K562 (cell line): Measurements from ENCODE around the gene THEMIS. TPM values are rescaled to one million over a fixed set of nuclear protein-coding genes. Genes with fewer than 3 reads are reported as not detected.

Experiments
- ATAC-seq: fragments of 200-7000 bp; cut with Tn5 transposase; 3 replicates; pipeline ENCODE4 v1.9.1; 2020; ENCODE audit warnings: moderate library complexity
- BruUV-seq: library from RNA; stranded (reverse); fragments of 400-500 nt; replicated peaks from 2 replicates; lab custom pipeline; 2021; lab: Mats Ljungman, UMichigan
- CTCF ChIA-PET: fragments of 300-600 bp; formaldehyde crosslinking; extraction: SDS; loops from one replicate; lab custom pipeline; 2021; ENCODE audit warnings: low intra/inter-chr PET ratio; lab: Yijun Ruan, JAX
- POLR2A ChIA-PET: fragments of 300-600, 350-650 bp; sonication (Branson Sonifier 250); formaldehyde crosslinking; extraction: SDS; loops from one replicate; lab custom pipeline; 2021; ENCODE audit warnings: antibody characterized with exemption, inconsistent platforms; lab: Yijun Ruan, JAX
- DNase-seq, 4 experiments: peaks; one replicate each; pipeline versions ENCODE4 v3.0.0 to v3.0.0-alpha.2; 2011 to 2018; ENCODE audit warnings: low spot score in 3 of 4, mixed read lengths in 3 of 4; ENCODE audit errors: extremely low read depth in 1 of 4
- FAIRE-seq: peaks from 2 replicates; lab custom pipeline; 2011; peaks lifted over from hg19 to GRCh38; lab: Jason Lieb, UNC
- H2AFZ ChIP-seq: 2 replicates; pipeline ENCODE4 v1.6.0; 2011; ENCODE audit warnings: low read depth, low read length, control low read depth, inconsistent platforms
- H3K27ac ChIP-seq: fragments of 200-600 bp; 3 replicates; pipeline ENCODE4 v1.8.0; 2011; ENCODE audit warnings: low read depth, mild to moderate bottlenecking, control low read depth, inconsistent platforms, low read length, moderate library complexity, mixed read lengths; ENCODE audit errors: extremely low read depth
- H3K27me3 ChIP-seq, 2 experiments: fragments of 300-600 bp in 1 of 2; 2 replicates in 1 of 2; 3 replicates in 1 of 2; pipeline versions ENCODE4 v1.6.0 to v1.8.0; 2011; ENCODE audit warnings: inconsistent platforms in 2 of 2, low read length in 2 of 2, mild to moderate bottlenecking in 1 of 2, mixed read lengths in 1 of 2, moderate library complexity in 1 of 2; ENCODE audit not compliant: control insufficient read depth in 2 of 2, insufficient read depth in 2 of 2
- H3K36me3 ChIP-seq: fragments of 300-600 bp; 3 replicates; pipeline ENCODE4 v1.8.0; 2011; ENCODE audit warnings: mild to moderate bottlenecking, low read length, inconsistent platforms; ENCODE audit not compliant: control insufficient read depth, insufficient read depth
- H3K4me1 ChIP-seq, 2 experiments: fragments of 200-600 bp in 1 of 2; replicated peaks in 1 of 2; 2 replicates in 1 of 2; 3 replicates in 1 of 2; pipeline versions ENCODE4 v1.5.1 to v1.8.0; 2011; ENCODE audit warnings: inconsistent platforms in 2 of 2, low read length in 2 of 2, mild to moderate bottlenecking in 1 of 2, mixed read lengths in 1 of 2, moderate library complexity in 1 of 2; ENCODE audit not compliant: control insufficient read depth in 2 of 2, insufficient read depth in 2 of 2
- H3K4me2 ChIP-seq: 2 replicates; pipeline ENCODE4 v1.6.1; 2011; ENCODE audit warnings: low read length, control low read depth, inconsistent platforms, mixed read lengths; ENCODE audit not compliant: insufficient read depth
- H3K4me3 ChIP-seq: fragments of 200-600 bp; sonication (generic), shearing (Covaris generic); 2 replicates; pipeline ENCODE4 v1.5.1; 2016; ENCODE audit warnings: control low read depth, inconsistent platforms
- H3K79me2 ChIP-seq: fragments of 200-600 bp; 3 replicates; pipeline ENCODE4 v1.8.0; 2011; ENCODE audit warnings: low read length, inconsistent platforms; ENCODE audit not compliant: control insufficient read depth, insufficient read depth
- H3K9ac ChIP-seq, 2 experiments: 2 replicates each; pipeline versions ENCODE4 v1.6.0 to v1.6.1; 2011; ENCODE audit warnings: low read depth in 2 of 2, low read length in 2 of 2, control low read depth in 1 of 2, inconsistent platforms in 1 of 2, mild to moderate bottlenecking in 1 of 2, mixed read lengths in 1 of 2; ENCODE audit not compliant: insufficient read depth in 1 of 2
- H3K9me1 ChIP-seq: one replicate; pipeline ENCODE4 v1.6.0; 2011; ENCODE audit warnings: inconsistent platforms, mild to moderate bottlenecking, low read length, moderate library complexity; ENCODE audit not compliant: control insufficient read depth, insufficient read depth
- H3K9me3 ChIP-seq: replicated peaks from 2 replicates; pipeline ENCODE4 v1.5.1; 2011; ENCODE audit warnings: low read depth, low read length, inconsistent platforms; ENCODE audit not compliant: control insufficient read depth, insufficient read depth
- H4K20me1 ChIP-seq: replicated peaks from 2 replicates; pipeline ENCODE4 v1.6.1; 2011; ENCODE audit warnings: low read length, inconsistent platforms, mixed read lengths; ENCODE audit not compliant: control insufficient read depth, insufficient read depth
- ADNP ChIP-seq: fragments of 200-800 bp; sonication (Bioruptor generic); IDR thresholded peaks from 2 replicates; pipeline ENCODE4 v1.6.1; 2016; ENCODE audit warnings: missing genetic modification characterization, missing compliant biosample characterization
- HEY1 ChIP-seq: fragments of 250-450 bp; sonication (Bioruptor Pico); IDR thresholded peaks from 2 replicates; pipeline ENCODE4 v1.5.0; 2020; ENCODE audit warnings: mild to moderate bottlenecking, moderate library complexity, borderline replicate concordance
- HNRNPK ChIP-seq: fragments of 200-400 bp; formaldehyde crosslinking; IDR thresholded peaks from one replicate; pipeline ENCODE4 v1.6.1; 2018; ENCODE audit warnings: mild to moderate bottlenecking, low read depth, low read length; ENCODE audit not compliant: poor library complexity, severe bottlenecking
- KLF1 ChIP-seq: fragments of 450-650 bp; IDR thresholded peaks from 2 replicates; pipeline ENCODE4 v1.6.1; 2016; ENCODE audit warnings: missing genetic modification characterization, missing compliant biosample characterization
- LEF1 ChIP-seq: fragments of 450-650 bp; IDR thresholded peaks from 2 replicates; pipeline ENCODE4 v1.6.1; 2016; ENCODE audit warnings: mild to moderate bottlenecking
- MITF ChIP-seq: IDR thresholded peaks from 2 replicates; pipeline ENCODE4 v1.6.1; 2014; ENCODE audit warnings: antibody characterized with exemption
- MTF1 ChIP-seq: fragments of 250-450 bp; sonication (Bioruptor Pico); IDR thresholded peaks from 2 replicates; pipeline ENCODE4 v1.9.0; 2021; ENCODE audit warnings: moderate library complexity, mild to moderate bottlenecking, inconsistent platforms, borderline replicate concordance
- MYC ChIP-seq, 2 experiments: fragments of 250-450 bp in 1 of 2; sonication (Bioruptor Pico) in 1 of 2; IDR thresholded peaks; 2 replicates each; pipeline versions ENCODE4 v1.5.1 to v1.6.1; 2012 to 2021; ENCODE audit warnings: low read depth in 2 of 2, borderline replicate concordance in 1 of 2, improper control_type of control experiment in 1 of 2, low read length in 1 of 2, mild to moderate bottlenecking in 1 of 2, moderate library complexity in 1 of 2
- PTTG1 ChIP-seq: fragments of 450-650 bp; IDR thresholded peaks from 2 replicates; pipeline ENCODE4 v1.6.1; 2016; ENCODE audit warnings: low read depth, mild to moderate bottlenecking, missing genetic modification characterization, missing compliant biosample characterization
- PYGO2 ChIP-seq: fragments of 450-650 bp; IDR thresholded peaks from 2 replicates; pipeline ENCODE4 v1.6.1; 2016; ENCODE audit warnings: mild to moderate bottlenecking, missing genetic modification characterization, moderate library complexity, missing compliant biosample characterization
- SMARCC2 ChIP-seq: fragments of 450-650 bp; IDR thresholded peaks from 2 replicates; pipeline ENCODE4 v1.6.1; 2017; ENCODE audit warnings: antibody characterized with exemption, moderate library complexity, mild to moderate bottlenecking, low read depth
- SOX6 ChIP-seq: fragments of 450-650 bp; IDR thresholded peaks from 2 replicates; pipeline ENCODE4 v1.6.1; 2014; ENCODE audit warnings: mild to moderate bottlenecking
- TFAM ChIP-seq: fragments of 250-450 bp; sonication (Bioruptor Pico); conservative IDR thresholded peaks from 2 replicates; pipeline ENCODE4 v1.5.0; 2021; ENCODE audit warnings: mild to moderate bottlenecking, moderate library complexity
- TGIF2 ChIP-seq: sonication (generic); formaldehyde crosslinking; IDR thresholded peaks from 2 replicates; pipeline ENCODE4 v1.8.1; 2022; ENCODE audit warnings: mild to moderate bottlenecking, missing genetic modification reagents, moderate library complexity
- THRB ChIP-seq: fragments of 450-650 bp; formaldehyde crosslinking; conservative IDR thresholded peaks from 2 replicates; pipeline ENCODE4 v1.4.0; 2022; ENCODE audit warnings: mild to moderate bottlenecking, missing genetic modification characterization
- TRIM28 ChIP-seq: fragments of 450-650 bp; IDR thresholded peaks from 2 replicates; pipeline ENCODE4 v1.6.1; 2017
- YBX1 ChIP-seq: fragments of 450-650 bp; IDR thresholded peaks from 2 replicates; pipeline ENCODE4 v1.7.1; 2016; ENCODE audit warnings: mild to moderate bottlenecking
- ZNF239 ChIP-seq: fragments of 250-450 bp; sonication (Bioruptor Pico); IDR thresholded peaks from 2 replicates; pipeline ENCODE4 v1.4.0; 2020; ENCODE audit warnings: mild to moderate bottlenecking
- in situ Hi-C: fragments of 300-500 bp; cut with MboI; formaldehyde crosslinking; loops from 4 replicates; pipeline ENCODE4 v1.15.0; 2018; ENCODE audit warnings: inconsistent platforms, mixed read lengths
- intact Hi-C: fragments of 100-400 bp; cut with micrococcal nuclease; formaldehyde crosslinking; loops from 2 replicates; pipeline ENCODE4 v1.14.2; 2022
- polyA plus RNA-seq, 8 experiments: library from polyadenylated mRNA; depleted of rRNA in 4 of 8; stranded (reverse) in 5 of 8; unstranded in 3 of 8; fragments of >200 nt; fragmentation: Nextera tagmentation in 2 of 8; fragmentation: Illumina TruSeq in 1 of 8; extraction: Ambion mirVana in 2 of 8; extraction: Trizol in 1 of 8; gene quantifications; 2 replicates each; pipeline versions ENCODE4 v1.2.1 to v1.2.3, GENCODE V29; 2011 to 2014; ENCODE audit warnings: inconsistent platforms in 1 of 8, missing spikeins in 1 of 8
- total RNA-seq, 7 experiments: library from RNA; depleted of rRNA in 6 of 7; stranded (reverse); fragments of >200 nt in 6 of 7; fragmentation: Illumina TruSeq in 2 of 7; extraction: Trizol in 2 of 7; gene quantifications; 2 replicates each; pipeline versions ENCODE4 v1.2.1 to v1.2.3, GENCODE V29; 2011 to 2021; ENCODE audit warnings: low replicate concordance in 1 of 7
- TF ChIP-seq, protein P1 (sequence below): fragments of 250-450 bp; sonication (Bioruptor Pico); IDR thresholded peaks from 2 replicates; pipeline ENCODE4 v1.4.0; 2020
- TF ChIP-seq, protein P2 (sequence below): fragments of 250-450 bp; sonication (Bioruptor Pico); IDR thresholded peaks from 2 replicates; pipeline ENCODE4 v1.5.0; 2020; ENCODE audit warnings: mild to moderate bottlenecking

Gene THEMIS
- total and polyA plus RNA-seq, 9 of the 15 experiments (the other 6 are each of a cell fraction or from before 2014, with no cell fraction given): 0.09 TPM; not detected in 8

DNA sequence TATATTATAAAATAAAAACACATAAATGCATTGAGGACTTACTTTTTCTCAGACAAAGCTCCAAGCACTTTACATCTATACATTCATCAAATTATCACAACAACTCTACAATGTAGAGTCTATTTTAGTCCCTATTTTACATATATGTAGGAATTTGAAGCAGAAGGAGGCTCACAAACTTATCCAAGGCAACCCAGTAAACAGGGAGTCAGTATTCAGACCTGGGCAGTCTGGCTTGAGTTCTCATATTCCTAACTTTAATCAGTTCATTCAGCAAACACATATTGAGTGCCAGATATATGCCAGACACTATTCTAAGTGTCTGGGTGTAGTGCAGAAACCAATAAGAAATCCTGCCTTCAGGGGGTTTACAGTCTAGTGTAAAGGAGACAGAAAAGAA is 194.6 kb downstream of the THEMIS start:
- Histone ChIP-seq H3K9me1 (no peaks in the 10 kb centered on the region), H3K79me2 (no peaks in the 10 kb centered on the region), H3K4me1 (no peaks in the 10 kb centered on the region), H3K9me3 (no peaks in the 10 kb centered on the region), H3K27me3 (no peaks in the 10 kb centered on the region), H3K4me2 (no peak overlapping the region), H3K27ac (no peak overlapping the region), H2AFZ (no peak overlapping the region), H3K4me3 (no peak overlapping the region), H3K9ac (no peak overlapping the region), H4K20me1 (no peaks in the 10 kb centered on the region), H3K36me3 (no peaks in the 10 kb centered on the region)
- ATAC-seq (no peak), FAIRE-seq (no peak), DNase-seq (no peak)
- CTCF ChIA-PET: no interaction called here
- no peak for TF ChIP-seq TGIF2 (CRISPR knock-in tag)
- TF ChIP-seq, protein P1, sequence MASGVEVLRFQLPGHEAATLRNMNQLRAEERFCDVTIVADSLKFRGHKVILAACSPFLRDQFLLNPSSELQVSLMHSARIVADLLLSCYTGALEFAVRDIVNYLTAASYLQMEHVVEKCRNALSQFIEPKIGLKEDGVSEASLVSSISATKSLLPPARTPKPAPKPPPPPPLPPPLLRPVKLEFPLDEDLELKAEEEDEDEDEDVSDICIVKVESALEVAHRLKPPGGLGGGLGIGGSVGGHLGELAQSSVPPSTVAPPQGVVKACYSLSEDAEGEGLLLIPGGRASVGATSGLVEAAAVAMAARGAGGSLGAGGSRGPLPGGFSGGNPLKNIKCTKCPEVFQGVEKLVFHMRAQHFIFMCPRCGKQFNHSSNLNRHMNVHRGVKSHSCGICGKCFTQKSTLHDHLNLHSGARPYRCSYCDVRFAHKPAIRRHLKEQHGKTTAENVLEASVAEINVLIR: no peak
- no peak for TF ChIP-seq THRB (CRISPR knock-in tag)
- TF ChIP-seq MTF1: no peak
- TF ChIP-seq, protein P2, sequence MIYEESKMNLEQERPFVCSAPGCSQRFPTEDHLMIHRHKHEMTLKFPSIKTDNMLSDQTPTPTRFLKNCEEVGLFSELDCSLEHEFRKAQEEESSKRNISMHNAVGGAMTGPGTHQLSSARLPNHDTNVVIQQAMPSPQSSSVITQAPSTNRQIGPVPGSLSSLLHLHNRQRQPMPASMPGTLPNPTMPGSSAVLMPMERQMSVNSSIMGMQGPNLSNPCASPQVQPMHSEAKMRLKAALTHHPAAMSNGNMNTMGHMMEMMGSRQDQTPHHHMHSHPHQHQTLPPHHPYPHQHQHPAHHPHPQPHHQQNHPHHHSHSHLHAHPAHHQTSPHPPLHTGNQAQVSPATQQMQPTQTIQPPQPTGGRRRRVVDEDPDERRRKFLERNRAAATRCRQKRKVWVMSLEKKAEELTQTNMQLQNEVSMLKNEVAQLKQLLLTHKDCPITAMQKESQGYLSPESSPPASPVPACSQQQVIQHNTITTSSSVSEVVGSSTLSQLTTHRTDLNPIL (CRISPR knock-in tag): no peak
- no peak for TF ChIP-seq MITF
- TF ChIP-seq SOX6: no peak
- no peak for TF ChIP-seq PYGO2 (tag)
- TF ChIP-seq TFAM (CRISPR knock-in tag): no peak
- TF ChIP-seq HEY1 (CRISPR knock-in tag): no peak
- no peak for TF ChIP-seq ZNF239
- TF ChIP-seq YBX1: no peak
- no peak for TF ChIP-seq PTTG1 (tag)
- no peak for TF ChIP-seq MYC (IDR thresholded peaks at IDR 0.05; ENCODE audit: low read depth, low read length)
- TF ChIP-seq MYC (CRISPR knock-in tag; IDR thresholded peaks at IDR 0.05; ENCODE audit: borderline replicate concordance, low read depth): no peak
- TF ChIP-seq SMARCC2: no peak
- no peak for TF ChIP-seq KLF1
- TF ChIP-seq HNRNPK: no peak
- TF ChIP-seq ADNP (tag): no peak
- TF ChIP-seq LEF1: no peak
- no peak for TF ChIP-seq TRIM28
- POLR2A ChIA-PET: no interaction called here
- in situ Hi-C loops: no loop called here
- intact Hi-C loops: no loop called here
- no TSS peak for BruUV-seq
